Measurements from ENCODE around the gene GRK5.

Gene GRK5

DNA sequence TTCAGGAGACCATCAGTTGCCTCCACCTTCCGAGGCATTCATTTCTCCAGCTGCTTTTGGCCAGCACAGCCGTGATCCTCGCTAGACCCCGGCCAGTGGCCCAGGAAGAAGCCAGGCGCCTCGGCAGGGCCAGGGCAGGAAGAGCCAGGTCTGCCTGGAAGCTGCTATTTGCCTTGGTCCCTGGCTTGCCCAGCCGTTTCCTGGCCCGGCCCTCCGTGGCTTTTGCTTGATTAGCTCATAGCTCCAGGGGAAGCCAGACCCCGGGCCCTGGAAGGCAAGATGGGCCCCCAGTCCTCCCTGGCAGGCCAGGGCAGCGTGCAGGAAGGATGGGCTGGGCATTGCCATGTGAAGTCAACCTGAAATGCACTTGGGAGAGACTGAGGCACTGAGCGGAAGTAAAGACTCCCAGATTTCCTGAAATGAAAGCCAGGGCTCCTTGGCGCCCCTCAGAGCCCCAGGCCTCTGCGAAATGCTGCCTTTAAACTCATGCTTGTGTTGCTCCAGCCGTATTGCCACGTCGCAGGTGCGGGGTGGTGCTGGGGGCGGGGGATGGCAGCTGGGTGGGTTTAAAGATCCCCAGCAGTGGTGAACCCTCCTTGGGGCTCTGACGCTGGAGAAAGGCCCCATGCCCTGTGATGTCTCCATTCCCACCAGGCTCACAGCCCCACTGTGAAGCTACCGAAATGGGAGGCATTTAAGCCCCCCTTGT, 160.6 kb downstream of the GRK5 start:
- DNase-seq = no peak

DNA sequence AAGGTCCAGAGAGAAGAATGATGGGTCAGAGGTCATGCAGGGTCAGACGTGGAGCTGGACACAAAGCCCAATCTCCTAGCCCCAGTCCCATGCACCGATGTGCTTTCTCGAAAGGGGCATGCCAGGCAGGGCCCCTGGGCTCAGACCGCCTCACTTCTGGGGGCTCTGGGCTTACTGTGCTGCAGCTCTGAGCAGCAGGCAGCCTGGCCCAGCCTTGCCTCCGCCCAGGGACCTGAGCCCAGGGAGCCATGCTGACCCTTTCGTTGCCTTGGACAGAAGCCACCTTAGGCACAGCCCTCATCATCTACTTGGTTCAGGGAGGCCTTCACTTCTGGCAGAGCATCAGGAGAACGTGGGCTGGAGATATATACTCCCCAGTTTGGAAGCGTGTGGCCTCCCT, 161.2 kb downstream of the GRK5 start:
- no peak for DNase-seq

DNA sequence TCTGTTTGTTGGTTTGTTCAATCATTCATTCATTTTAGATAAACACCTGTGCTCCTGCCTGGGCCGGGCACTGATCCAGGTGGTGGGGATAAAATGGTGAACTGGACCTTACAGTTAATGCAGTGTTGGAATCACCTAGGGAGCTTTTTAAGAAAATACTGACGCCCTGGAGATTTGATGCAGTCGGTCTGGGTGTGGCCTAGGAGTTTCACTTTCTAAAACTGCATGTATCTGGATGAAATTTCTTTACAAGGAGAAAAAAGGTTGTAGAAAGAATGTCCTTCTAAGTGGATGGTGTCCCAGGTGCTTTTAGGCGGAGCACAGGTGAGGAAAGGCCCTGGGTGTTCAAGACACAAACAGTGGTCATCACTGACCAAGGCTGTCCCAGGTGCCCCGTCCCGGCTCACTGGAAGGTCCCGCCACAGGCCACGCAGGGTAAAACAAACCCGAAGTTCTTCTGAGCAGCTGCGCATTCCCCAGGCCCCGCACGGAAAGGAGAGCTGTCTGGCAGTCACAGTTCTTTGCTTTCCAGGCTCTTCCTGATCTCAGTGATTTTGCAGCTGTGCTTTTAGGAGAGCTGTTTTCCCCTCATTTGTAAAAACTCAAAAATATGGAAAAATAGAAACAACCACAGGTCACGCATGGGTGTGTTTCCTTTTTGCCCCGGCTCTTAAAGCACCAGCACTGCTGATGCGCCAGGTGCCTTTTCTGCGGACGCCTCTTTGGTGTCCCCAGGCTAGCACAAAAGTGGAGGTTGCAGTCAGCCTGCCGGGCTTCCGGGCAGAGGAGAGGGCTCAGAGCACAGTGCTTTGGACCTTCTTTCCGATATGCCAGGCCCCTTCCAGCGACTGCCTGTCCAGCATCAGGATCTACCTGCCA, 161.9 kb downstream of the GRK5 start:
- no peak for DNase-seq

GRCh38 chr10:119370111-119370741, 162.9 kb downstream of the GRK5 start:
- DNase-seq = no peak

DNA sequence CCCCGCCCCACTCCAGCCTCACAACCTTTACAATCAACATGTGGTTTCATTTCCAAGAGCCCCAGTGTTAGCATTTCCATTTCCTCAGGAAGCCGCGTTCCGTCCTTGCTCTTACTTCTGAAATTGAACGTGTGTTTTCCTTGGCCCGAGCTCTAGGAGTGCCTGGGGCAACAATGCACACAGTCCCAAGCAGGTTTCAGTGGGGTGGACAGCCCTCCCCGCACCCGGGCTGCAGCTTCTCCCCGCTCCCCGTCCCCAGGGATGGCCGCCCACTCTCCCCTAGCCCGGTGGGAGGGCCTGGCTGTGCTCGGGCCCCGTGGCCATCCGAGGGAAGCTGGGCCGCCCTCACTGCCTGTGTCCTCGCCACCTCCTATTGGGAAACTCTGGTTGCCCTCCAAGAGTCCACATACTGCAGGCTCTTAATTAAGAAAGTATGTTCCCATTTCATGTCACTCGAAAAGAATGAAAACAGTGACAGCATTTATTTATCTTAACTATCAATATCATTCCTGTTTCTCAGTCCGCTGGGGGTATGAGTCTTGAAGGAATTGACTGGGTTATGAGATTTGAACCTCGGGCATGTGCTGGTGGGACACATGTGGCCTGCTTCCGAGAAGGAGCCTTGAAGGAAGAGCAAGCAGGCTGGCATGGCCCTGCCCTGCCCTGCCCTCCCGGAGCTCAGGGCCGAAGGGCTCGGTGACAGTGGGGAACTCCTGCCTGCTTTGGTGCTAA, 163.8 kb downstream of the GRK5 start:
- DNase-seq = no peak

- no peak for DNase-seq
These were observed 164.6 kb downstream of the GRK5 start for GRCh38 chr10:119371704-119372663.

GRCh38 chr10:119373294-119374102, 166.1 kb downstream of the GRK5 start:
- DNase-seq = no peak

GRCh38 chr10:119374236-119374635, 166.9 kb downstream of the GRK5 start:
- DNase-seq = no peak

- DNase-seq = no peak
These were observed 168.4 kb downstream of the GRK5 start for GRCh38 chr10:119375574-119376272.

DNA sequence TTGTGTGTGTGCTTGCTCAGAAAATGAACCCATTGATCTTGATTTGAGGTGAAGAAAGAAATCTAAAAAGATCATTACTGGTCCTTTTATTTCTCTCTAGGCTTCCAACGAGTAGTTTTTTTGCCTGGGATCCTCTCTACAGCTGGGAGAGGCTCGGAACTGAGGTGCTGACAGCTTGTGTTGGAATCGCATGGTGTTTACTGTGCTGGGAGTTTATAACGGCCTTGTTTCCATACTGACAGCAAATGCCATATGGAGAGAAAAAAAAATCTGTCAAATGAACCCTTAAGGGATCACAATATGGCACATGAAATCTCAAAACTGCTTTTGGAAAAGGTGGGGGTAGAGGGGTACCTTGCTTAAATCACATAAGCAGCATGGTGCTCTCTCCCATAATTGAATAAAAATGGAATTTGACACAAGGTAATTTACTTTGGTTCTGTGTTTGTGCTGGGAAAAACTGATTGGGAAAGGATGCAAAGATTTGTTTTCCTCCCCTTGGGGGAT, 170.1 kb downstream of the GRK5 start:
- no peak for DNase-seq

GRCh38 chr10:119377958-119378736, 170.8 kb downstream of the GRK5 start:
- DNase-seq = no peak

GRCh38 chr10:119378737-119379067, 171.3 kb downstream of the GRK5 start:
- DNase-seq = no peak

GRCh38 chr10:119379466-119380071, 172.2 kb downstream of the GRK5 start:
- no peak for DNase-seq

GRCh38 chr10:119383174-119383856, 175.9 kb downstream of the GRK5 start:
- no peak for DNase-seq

DNA sequence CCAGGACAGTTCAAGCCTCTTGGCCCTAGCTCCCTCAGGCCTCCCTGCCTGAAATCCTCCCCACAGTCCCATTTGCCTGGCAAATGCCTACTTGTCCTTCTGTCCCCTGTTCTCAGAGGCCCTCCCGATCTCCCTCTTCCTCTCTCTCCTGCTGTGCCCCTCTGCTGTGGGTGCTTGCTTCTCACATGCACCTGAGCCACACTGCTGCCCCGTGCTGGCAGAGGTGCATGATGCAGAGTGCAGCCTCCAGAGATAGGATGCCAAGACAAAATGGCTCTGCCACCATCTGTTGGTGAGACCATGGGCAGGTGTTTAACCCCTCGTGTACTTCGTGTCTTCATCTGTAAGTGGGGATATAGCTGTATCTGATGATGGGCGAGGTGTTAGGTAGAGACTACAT, 176.8 kb downstream of the GRK5 start:
- no peak for DNase-seq

GRCh38 chr10:119386666-119387065, 179.3 kb downstream of the GRK5 start:
- no peak for DNase-seq

- DNase-seq = no peak
These were observed 181.5 kb downstream of the GRK5 start for GRCh38 chr10:119388849-119389345.

Measured in activated naive CD4-positive, alpha-beta T cell (primary cell).